ENCODE results near the gene PDE2A.

GRCh38 chr11:72673284-72673942 lies 809 bp downstream of the PDE2A start:
- TF ChIP-seq POLR2A (IDR thresholded peaks at IDR 0.05) (no peak), CTCF (IDR thresholded peaks at IDR 0.05) (no peak)

Data from heart left ventricle (tissue), 13 donors.